GM21423 (cell line): ENCODE measurements around the gene MORN1.
"Not testable (repeated sequence)": the region's sequence is repeated elsewhere in the genome, so short reads cannot be mapped to it uniquely, and the experiment has no call there.

Source experiments
- ATAC-seq: cut with Tn5 transposase; IDR thresholded peaks from one replicate; pipeline ENCODE4 v1.9.1; 2021; ENCODE audit warnings: mild to moderate bottlenecking, moderate library complexity; ENCODE audit not compliant: unreplicated experiment

The MORN1 gene

GRCh38 chr1:2297246-2298011 is 93.9 kb downstream of the MORN1 start:
- no peak for ATAC-seq

GRCh38 chr1:2296614-2297013 is 94.7 kb downstream of the MORN1 start:
- no peak for ATAC-seq

GRCh38 chr1:2296211-2296610 is 95.1 kb downstream of the MORN1 start:
- not testable (repeated sequence) for ATAC-seq

- ATAC-seq, result no peak
These were observed 95.8 kb downstream of the MORN1 start for GRCh38 chr1:2295526-2295925.

- ATAC-seq, result no peak
These were observed 96.7 kb downstream of the MORN1 start for GRCh38 chr1:2294725-2295078.

- ATAC-seq, result no peak
These were observed 97.2 kb downstream of the MORN1 start for GRCh38 chr1:2294033-2294724.

GRCh38 chr1:2292725-2293450 is 98.5 kb downstream of the MORN1 start:
- ATAC-seq, result no peak

- ATAC-seq, result no peak
These were observed 99.8 kb downstream of the MORN1 start for GRCh38 chr1:2291577-2291976.

- ATAC-seq, result peak; percentile 44
These were observed 100.5 kb downstream of the MORN1 start for GRCh38 chr1:2290595-2291510.

- peak; percentile 18 for ATAC-seq
These were observed 101.2 kb downstream of the MORN1 start for GRCh38 chr1:2290171-2290578.

GRCh38 chr1:2289607-2290006 is 101.7 kb downstream of the MORN1 start:
- ATAC-seq, result no peak

GRCh38 chr1:2288816-2289536 is 102.4 kb downstream of the MORN1 start:
- no peak for ATAC-seq

GRCh38 chr1:2288311-2288710 is 103.0 kb downstream of the MORN1 start:
- ATAC-seq, result no peak

GRCh38 chr1:2287649-2288048 is 103.7 kb downstream of the MORN1 start:
- no peak for ATAC-seq

GRCh38 chr1:2286923-2287322 is 104.4 kb downstream of the MORN1 start:
- ATAC-seq, result no peak

- ATAC-seq, result no peak
These were observed 106.4 kb downstream of the MORN1 start for GRCh38 chr1:2284932-2285331.

GRCh38 chr1:2283991-2284895 is 107.1 kb downstream of the MORN1 start:
- no peak for ATAC-seq

- ATAC-seq, result no peak
These were observed 107.9 kb downstream of the MORN1 start for GRCh38 chr1:2283371-2283990.
